Esophagus mucosa (tissue), 1 donor: ENCODE data around the gene PIAS1. TPM values are rescaled to one million over a fixed set of nuclear protein-coding genes. Genes with fewer than 3 reads are reported as not detected.
"Not testable (repeated sequence)": the region's sequence is repeated elsewhere in the genome, so short reads cannot be mapped to it uniquely, and the experiment has no call there.

ENCODE experiments used
- ATAC-seq: fragments of 200-7000 bp; cut with Tn5 transposase; one replicate; pipeline ENCODE4 v1.9.1; 2020
- total RNA-seq: library from RNA; stranded (reverse); gene quantifications from one replicate; pipeline ENCODE4 v1.2.4, GENCODE V29; 2023
- donor health status: DM: yes; HTN: yes; CAD: no.

PIAS1 gene
- total RNA-seq, 1 donor from 2014 or later, result 24.4 TPM

- peak; percentile 54 for ATAC-seq
These were observed 72.3 kb downstream of the PIAS1 start for GRCh38 chr15:68126396-68126795.

- ATAC-seq, result no peak
These were observed 75.0 kb downstream of the PIAS1 start for GRCh38 chr15:68129072-68129471.

- ATAC-seq, result no peak
These were observed 76.7 kb downstream of the PIAS1 start for GRCh38 chr15:68130851-68131250.

GRCh38 chr15:68137096-68137495 is 83.0 kb downstream of the PIAS1 start:
- ATAC-seq, result no peak

- no peak for ATAC-seq
These were observed 89.0 kb downstream of the PIAS1 start for GRCh38 chr15:68143129-68143528.

- no peak for ATAC-seq
These were observed 89.7 kb downstream of the PIAS1 start for GRCh38 chr15:68143785-68144184.

GRCh38 chr15:68145706-68146105 is 91.6 kb downstream of the PIAS1 start:
- no peak for ATAC-seq

- ATAC-seq, result peak; percentile 25
These were observed 93.9 kb downstream of the PIAS1 start for GRCh38 chr15:68148039-68148438.

- ATAC-seq, result no peak
These were observed 94.9 kb downstream of the PIAS1 start for GRCh38 chr15:68149059-68149458.

- ATAC-seq, result no peak
These were observed 96.1 kb downstream of the PIAS1 start for GRCh38 chr15:68150187-68150586.

- ATAC-seq, result peak; percentile 32
These were observed 97.2 kb downstream of the PIAS1 start for GRCh38 chr15:68151277-68151676.

GRCh38 chr15:68152342-68152741 is 98.2 kb downstream of the PIAS1 start:
- ATAC-seq, result no peak

- ATAC-seq, result peak; percentile 53
These were observed 100.9 kb downstream of the PIAS1 start for GRCh38 chr15:68154923-68155559.

- ATAC-seq, result no peak
These were observed 103.0 kb downstream of the PIAS1 start for GRCh38 chr15:68157074-68157473.

GRCh38 chr15:68158046-68158628 is 104.0 kb downstream of the PIAS1 start:
- ATAC-seq, result no peak

GRCh38 chr15:68163191-68163590 is 109.1 kb downstream of the PIAS1 start:
- ATAC-seq, result no peak

GRCh38 chr15:68166847-68167246 is 112.7 kb downstream of the PIAS1 start:
- no peak for ATAC-seq

- not testable (repeated sequence) for ATAC-seq
These were observed 117.9 kb downstream of the PIAS1 start for GRCh38 chr15:68172037-68172436.

- ATAC-seq, result no peak
These were observed 119.0 kb downstream of the PIAS1 start for GRCh38 chr15:68173119-68173518.

GRCh38 chr15:68175526-68175925 is 121.4 kb downstream of the PIAS1 start:
- ATAC-seq, result no peak

- ATAC-seq, result no peak
These were observed 122.5 kb downstream of the PIAS1 start for GRCh38 chr15:68176601-68177000.

GRCh38 chr15:68177742-68178141 is 123.6 kb downstream of the PIAS1 start:
- no peak for ATAC-seq

- ATAC-seq, result no peak
These were observed 129.7 kb downstream of the PIAS1 start for GRCh38 chr15:68183616-68184315.
